ENCODE results near the gene ANKRD36.
"Not testable (repeated sequence)": the region's sequence is repeated elsewhere in the genome, so short reads cannot be mapped to it uniquely, and the experiment has no call there.

ANKRD36 gene

GRCh38 chr2:97112320-97113049 lies 468 bp upstream of the ANKRD36 start:
- H3K9me2 ChIP-seq (replicated peaks; ENCODE audit: control insufficient read depth, low read length); H3F3A ChIP-seq (ENCODE audit: control insufficient read depth, insufficient read depth); H3K4me1 ChIP-seq (ENCODE audit: control insufficient read depth, low read length); H3K36me3 ChIP-seq (ENCODE audit: control insufficient read depth, low read length); H4K20me1 ChIP-seq (ENCODE audit: control insufficient read depth, insufficient read depth, low read depth, low read length); H3K9me3 ChIP-seq (ENCODE audit: control insufficient read depth, insufficient read depth, low read length); H3K79me2 ChIP-seq (ENCODE audit: control insufficient read depth, low read length); H3K27me3 ChIP-seq (ENCODE audit: control insufficient read depth, low read length): not testable (repeated sequence)
- TF ChIP-seq CTCF (IDR thresholded peaks at IDR 0.05; ENCODE audit: low read depth, low read length, poor library complexity, severe bottlenecking), result peak; percentile 64
- Histone ChIP-seq H3K4me3 (ENCODE audit: low read length) (peak overlapping the region; percentile 87), H3K4me2 (ENCODE audit: low read length) (peak overlapping the region; percentile 97), H3K27ac (ENCODE audit: low read depth, low read length) (peak overlapping the region; percentile 71)

GRCh38 chr2:97113882-97114255 lies 916 bp downstream of the ANKRD36 start:
- not testable (repeated sequence) for H3F3A ChIP-seq (ENCODE audit: control insufficient read depth, insufficient read depth); H3K27me3 ChIP-seq (ENCODE audit: control insufficient read depth, low read length); H3K36me3 ChIP-seq (ENCODE audit: control insufficient read depth, low read length); H4K20me1 ChIP-seq (ENCODE audit: control insufficient read depth, insufficient read depth, low read depth, low read length); H3K9me2 ChIP-seq (replicated peaks; ENCODE audit: control insufficient read depth, low read length); H3K79me2 ChIP-seq (ENCODE audit: control insufficient read depth, low read length); H3K4me1 ChIP-seq (ENCODE audit: control insufficient read depth, low read length); H3K9me3 ChIP-seq (ENCODE audit: control insufficient read depth, insufficient read depth, low read length)
- Histone ChIP-seq H3K4me3 (ENCODE audit: low read length) (peak overlapping the region; percentile 87), H3K27ac (ENCODE audit: low read depth, low read length) (peak overlapping the region; percentile 71), H3K4me2 (ENCODE audit: low read length) (peak overlapping the region; percentile 59)

- H3K27ac ChIP-seq (ENCODE audit: low read depth, low read length); H3K9me3 ChIP-seq (ENCODE audit: control insufficient read depth, insufficient read depth, low read length); H3K36me3 ChIP-seq (ENCODE audit: control insufficient read depth, low read length); H3K4me3 ChIP-seq (ENCODE audit: low read length); H3K9me2 ChIP-seq (replicated peaks; ENCODE audit: control insufficient read depth, low read length); H3K4me1 ChIP-seq (ENCODE audit: control insufficient read depth, low read length); H3F3A ChIP-seq (ENCODE audit: control insufficient read depth, insufficient read depth); H3K27me3 ChIP-seq (ENCODE audit: control insufficient read depth, low read length); H3K79me2 ChIP-seq (ENCODE audit: control insufficient read depth, low read length); H3K4me2 ChIP-seq (ENCODE audit: low read length); H4K20me1 ChIP-seq (ENCODE audit: control insufficient read depth, insufficient read depth, low read depth, low read length): not testable (repeated sequence)
These were observed 16.1 kb downstream of the ANKRD36 start for GRCh38 chr2:97129090-97129489.

GRCh38 chr2:97144016-97144415 lies 31.1 kb downstream of the ANKRD36 start:
- H3K27me3 ChIP-seq (ENCODE audit: control insufficient read depth, low read length); H3K9me3 ChIP-seq (ENCODE audit: control insufficient read depth, insufficient read depth, low read length); H3K4me3 ChIP-seq (ENCODE audit: low read length); H3K4me1 ChIP-seq (ENCODE audit: control insufficient read depth, low read length); H4K20me1 ChIP-seq (ENCODE audit: control insufficient read depth, insufficient read depth, low read depth, low read length); H3K79me2 ChIP-seq (ENCODE audit: control insufficient read depth, low read length); H3K4me2 ChIP-seq (ENCODE audit: low read length); H3F3A ChIP-seq (ENCODE audit: control insufficient read depth, insufficient read depth); H3K27ac ChIP-seq (ENCODE audit: low read depth, low read length); H3K9me2 ChIP-seq (replicated peaks; ENCODE audit: control insufficient read depth, low read length): not testable (repeated sequence)
- peaks cover 18% of the 10 kb centered on the region for H3K36me3 ChIP-seq (ENCODE audit: control insufficient read depth, low read length)

- H3K4me3 ChIP-seq (ENCODE audit: low read length), result not testable (repeated sequence)
These were observed 53.6 kb downstream of the ANKRD36 start for GRCh38 chr2:97166548-97166947.

GRCh38 chr2:97167938-97168337 lies 55.0 kb downstream of the ANKRD36 start:
- H3K79me2 ChIP-seq (ENCODE audit: control insufficient read depth, low read length); H3F3A ChIP-seq (ENCODE audit: control insufficient read depth, insufficient read depth); H3K9me2 ChIP-seq (replicated peaks; ENCODE audit: control insufficient read depth, low read length); H3K36me3 ChIP-seq (ENCODE audit: control insufficient read depth, low read length); H4K20me1 ChIP-seq (ENCODE audit: control insufficient read depth, insufficient read depth, low read depth, low read length); H3K4me1 ChIP-seq (ENCODE audit: control insufficient read depth, low read length); H3K4me2 ChIP-seq (ENCODE audit: low read length); H3K9me3 ChIP-seq (ENCODE audit: control insufficient read depth, insufficient read depth, low read length); H3K27me3 ChIP-seq (ENCODE audit: control insufficient read depth, low read length); H3K4me3 ChIP-seq (ENCODE audit: low read length); H3K27ac ChIP-seq (ENCODE audit: low read depth, low read length): not testable (repeated sequence)

More at GRCh38 chr2:97166548-97166947, 53.6 kb downstream of the ANKRD36 start:
- not testable (repeated sequence) for H3K79me2 ChIP-seq (ENCODE audit: control insufficient read depth, low read length); H3K36me3 ChIP-seq (ENCODE audit: control insufficient read depth, low read length); H3K9me3 ChIP-seq (ENCODE audit: control insufficient read depth, insufficient read depth, low read length); H3F3A ChIP-seq (ENCODE audit: control insufficient read depth, insufficient read depth); H3K4me2 ChIP-seq (ENCODE audit: low read length); H3K27ac ChIP-seq (ENCODE audit: low read depth, low read length); H4K20me1 ChIP-seq (ENCODE audit: control insufficient read depth, insufficient read depth, low read depth, low read length); H3K4me1 ChIP-seq (ENCODE audit: control insufficient read depth, low read length); H3K27me3 ChIP-seq (ENCODE audit: control insufficient read depth, low read length); H3K9me2 ChIP-seq (replicated peaks; ENCODE audit: control insufficient read depth, low read length)

- H3K9me3 ChIP-seq (ENCODE audit: control insufficient read depth, insufficient read depth, low read length); H3K4me3 ChIP-seq (ENCODE audit: low read length); H3K4me1 ChIP-seq (ENCODE audit: control insufficient read depth, low read length); H3K4me2 ChIP-seq (ENCODE audit: low read length); H3K9me2 ChIP-seq (replicated peaks; ENCODE audit: control insufficient read depth, low read length); H3K36me3 ChIP-seq (ENCODE audit: control insufficient read depth, low read length); H3F3A ChIP-seq (ENCODE audit: control insufficient read depth, insufficient read depth); H4K20me1 ChIP-seq (ENCODE audit: control insufficient read depth, insufficient read depth, low read depth, low read length); H3K27ac ChIP-seq (ENCODE audit: low read depth, low read length); H3K27me3 ChIP-seq (ENCODE audit: control insufficient read depth, low read length); H3K79me2 ChIP-seq (ENCODE audit: control insufficient read depth, low read length): not testable (repeated sequence)
These were observed 55.6 kb downstream of the ANKRD36 start for GRCh38 chr2:97168583-97168982.

- H3K4me1 ChIP-seq (ENCODE audit: control insufficient read depth, low read length); H4K20me1 ChIP-seq (ENCODE audit: control insufficient read depth, insufficient read depth, low read depth, low read length); H3K9me3 ChIP-seq (ENCODE audit: control insufficient read depth, insufficient read depth, low read length); H3K79me2 ChIP-seq (ENCODE audit: control insufficient read depth, low read length); H3K27me3 ChIP-seq (ENCODE audit: control insufficient read depth, low read length); H3K4me3 ChIP-seq (ENCODE audit: low read length); H3K27ac ChIP-seq (ENCODE audit: low read depth, low read length); H3K9me2 ChIP-seq (replicated peaks; ENCODE audit: control insufficient read depth, low read length); H3K4me2 ChIP-seq (ENCODE audit: low read length); H3F3A ChIP-seq (ENCODE audit: control insufficient read depth, insufficient read depth); H3K36me3 ChIP-seq (ENCODE audit: control insufficient read depth, low read length): not testable (repeated sequence)
These were observed 67.4 kb downstream of the ANKRD36 start for GRCh38 chr2:97180391-97180790.
